K562 (cell line): ENCODE results near the gene CLASP1. TPM values are rescaled to one million over a fixed set of nuclear protein-coding genes. Genes with fewer than 3 reads are reported as not detected.

Experiments
- ATAC-seq: fragments of 200-7000 bp; cut with Tn5 transposase; 3 replicates; pipeline ENCODE4 v1.9.1; 2020; ENCODE audit warnings: moderate library complexity
- BruUV-seq: library from RNA; stranded (reverse); fragments of 400-500 nt; replicated peaks from 2 replicates; lab custom pipeline; 2021; lab: Mats Ljungman, UMichigan
- CTCF ChIA-PET: fragments of 300-600 bp; formaldehyde crosslinking; extraction: SDS; loops from one replicate; lab custom pipeline; 2021; ENCODE audit warnings: low intra/inter-chr PET ratio; lab: Yijun Ruan, JAX
- POLR2A ChIA-PET: fragments of 300-600, 350-650 bp; sonication (Branson Sonifier 250); formaldehyde crosslinking; extraction: SDS; loops from one replicate; lab custom pipeline; 2021; ENCODE audit warnings: antibody characterized with exemption, inconsistent platforms; lab: Yijun Ruan, JAX
- DNase-seq, 4 experiments: peaks; one replicate each; pipeline versions ENCODE4 v3.0.0 to v3.0.0-alpha.2; 2011 to 2018; ENCODE audit warnings: low spot score in 3 of 4, mixed read lengths in 3 of 4; ENCODE audit errors: extremely low read depth in 1 of 4
- FAIRE-seq: peaks from 2 replicates; lab custom pipeline; 2011; peaks lifted over from hg19 to GRCh38; lab: Jason Lieb, UNC
- H2AFZ ChIP-seq: 2 replicates; pipeline ENCODE4 v1.6.0; 2011; ENCODE audit warnings: low read depth, low read length, control low read depth, inconsistent platforms
- H3K27ac ChIP-seq: fragments of 200-600 bp; 3 replicates; pipeline ENCODE4 v1.8.0; 2011; ENCODE audit warnings: low read depth, mild to moderate bottlenecking, control low read depth, inconsistent platforms, low read length, moderate library complexity, mixed read lengths; ENCODE audit errors: extremely low read depth
- H3K27me3 ChIP-seq, 2 experiments: fragments of 300-600 bp in 1 of 2; 2 replicates in 1 of 2; 3 replicates in 1 of 2; pipeline versions ENCODE4 v1.6.0 to v1.8.0; 2011; ENCODE audit warnings: inconsistent platforms in 2 of 2, low read length in 2 of 2, mild to moderate bottlenecking in 1 of 2, mixed read lengths in 1 of 2, moderate library complexity in 1 of 2; ENCODE audit not compliant: control insufficient read depth in 2 of 2, insufficient read depth in 2 of 2
- H3K36me3 ChIP-seq: fragments of 300-600 bp; 3 replicates; pipeline ENCODE4 v1.8.0; 2011; ENCODE audit warnings: mild to moderate bottlenecking, low read length, inconsistent platforms; ENCODE audit not compliant: control insufficient read depth, insufficient read depth
- H3K4me1 ChIP-seq, 2 experiments: fragments of 200-600 bp in 1 of 2; replicated peaks in 1 of 2; 2 replicates in 1 of 2; 3 replicates in 1 of 2; pipeline versions ENCODE4 v1.5.1 to v1.8.0; 2011; ENCODE audit warnings: inconsistent platforms in 2 of 2, low read length in 2 of 2, mild to moderate bottlenecking in 1 of 2, mixed read lengths in 1 of 2, moderate library complexity in 1 of 2; ENCODE audit not compliant: control insufficient read depth in 2 of 2, insufficient read depth in 2 of 2
- H3K4me2 ChIP-seq: 2 replicates; pipeline ENCODE4 v1.6.1; 2011; ENCODE audit warnings: low read length, control low read depth, inconsistent platforms, mixed read lengths; ENCODE audit not compliant: insufficient read depth
- H3K4me3 ChIP-seq: fragments of 200-600 bp; sonication (generic), shearing (Covaris generic); 2 replicates; pipeline ENCODE4 v1.5.1; 2016; ENCODE audit warnings: control low read depth, inconsistent platforms
- H3K79me2 ChIP-seq: fragments of 200-600 bp; 3 replicates; pipeline ENCODE4 v1.8.0; 2011; ENCODE audit warnings: low read length, inconsistent platforms; ENCODE audit not compliant: control insufficient read depth, insufficient read depth
- H3K9ac ChIP-seq, 2 experiments: 2 replicates each; pipeline versions ENCODE4 v1.6.0 to v1.6.1; 2011; ENCODE audit warnings: low read depth in 2 of 2, low read length in 2 of 2, control low read depth in 1 of 2, inconsistent platforms in 1 of 2, mild to moderate bottlenecking in 1 of 2, mixed read lengths in 1 of 2; ENCODE audit not compliant: insufficient read depth in 1 of 2
- H3K9me1 ChIP-seq: one replicate; pipeline ENCODE4 v1.6.0; 2011; ENCODE audit warnings: inconsistent platforms, mild to moderate bottlenecking, low read length, moderate library complexity; ENCODE audit not compliant: control insufficient read depth, insufficient read depth
- H3K9me3 ChIP-seq: replicated peaks from 2 replicates; pipeline ENCODE4 v1.5.1; 2011; ENCODE audit warnings: low read depth, low read length, inconsistent platforms; ENCODE audit not compliant: control insufficient read depth, insufficient read depth
- H4K20me1 ChIP-seq: replicated peaks from 2 replicates; pipeline ENCODE4 v1.6.1; 2011; ENCODE audit warnings: low read length, inconsistent platforms, mixed read lengths; ENCODE audit not compliant: control insufficient read depth, insufficient read depth
- BCOR ChIP-seq: fragments of 450-650 bp; IDR thresholded peaks from 2 replicates; pipeline ENCODE4 v1.6.1; 2016
- FOXP1 ChIP-seq: sonication (generic); formaldehyde crosslinking; IDR thresholded peaks from 2 replicates; pipeline ENCODE4 v1.8.0; 2022; ENCODE audit warnings: mild to moderate bottlenecking, missing genetic modification reagents
- HOMEZ ChIP-seq: fragments of 250-450 bp; sonication (Bioruptor Pico); IDR thresholded peaks from 2 replicates; pipeline ENCODE4 v1.4.0; 2020; ENCODE audit warnings: mild to moderate bottlenecking, moderate library complexity
- MCM7 ChIP-seq, 2 experiments: fragments of 450-650 bp; IDR thresholded peaks; 2 replicates each; pipeline ENCODE4 v1.6.1; 2016 to 2018
- NELFE ChIP-seq: IDR thresholded peaks from 2 replicates; pipeline ENCODE4 v1.6.1; 2011; ENCODE audit warnings: mild to moderate bottlenecking; ENCODE audit not compliant: insufficient read depth, insufficient read length
- TAF7 ChIP-seq: fragments of 450-650 bp; IDR thresholded peaks from 2 replicates; pipeline ENCODE4 v1.6.1; 2016; ENCODE audit warnings: missing genetic modification characterization, missing compliant biosample characterization
- ZC3H8 ChIP-seq: fragments of 450-650 bp; IDR thresholded peaks from 2 replicates; pipeline ENCODE4 v1.6.1; 2017
- ZNF133 ChIP-seq: fragments of 250-450 bp; sonication (Bioruptor Pico); IDR thresholded peaks from 2 replicates; pipeline ENCODE4 v1.4.0; 2020; ENCODE audit warnings: mild to moderate bottlenecking
- ZNF146 ChIP-seq: IDR thresholded peaks from one replicate; pipeline ENCODE4 v1.6.1; 2018; ENCODE audit warnings: missing compliant biosample characterization; ENCODE audit not compliant: unreplicated experiment
- ZNF561 ChIP-seq: fragments of 450-650 bp; formaldehyde crosslinking; conservative IDR thresholded peaks from 2 replicates; pipeline ENCODE4 v1.4.0; 2020; ENCODE audit warnings: mild to moderate bottlenecking, moderate library complexity
- ZNF77 ChIP-seq: fragments of 250-450 bp; sonication (Bioruptor Pico); IDR thresholded peaks from 2 replicates; pipeline ENCODE4 v1.5.0; 2020
- WGBS: fragments of 100-300 bp; shearing (Covaris generic); methylation state at CpG from one replicate; pipeline ENCODE4 v1.1.6; 2016; ENCODE audit warnings: low coverage, mixed read lengths; ENCODE audit not compliant: insufficient coverage; ENCODE audit errors: missing lambda C conversion rate; 5-methylcytosine and 5-hydroxymethylcytosine counted together
- in situ Hi-C: fragments of 300-500 bp; cut with MboI; formaldehyde crosslinking; loops from 4 replicates; pipeline ENCODE4 v1.15.0; 2018; ENCODE audit warnings: inconsistent platforms, mixed read lengths
- intact Hi-C: fragments of 100-400 bp; cut with micrococcal nuclease; formaldehyde crosslinking; loops from 2 replicates; pipeline ENCODE4 v1.14.2; 2022
- polyA plus RNA-seq, 8 experiments: library from polyadenylated mRNA; depleted of rRNA in 4 of 8; stranded (reverse) in 5 of 8; unstranded in 3 of 8; fragments of >200 nt; fragmentation: Nextera tagmentation in 2 of 8; fragmentation: Illumina TruSeq in 1 of 8; extraction: Ambion mirVana in 2 of 8; extraction: Trizol in 1 of 8; gene quantifications; 2 replicates each; pipeline versions ENCODE4 v1.2.1 to v1.2.3, GENCODE V29; 2011 to 2014; ENCODE audit warnings: inconsistent platforms in 1 of 8, missing spikeins in 1 of 8
- total RNA-seq, 7 experiments: library from RNA; depleted of rRNA in 6 of 7; stranded (reverse); fragments of >200 nt in 6 of 7; fragmentation: Illumina TruSeq in 2 of 7; extraction: Trizol in 2 of 7; gene quantifications; 2 replicates each; pipeline versions ENCODE4 v1.2.1 to v1.2.3, GENCODE V29; 2011 to 2021; ENCODE audit warnings: low replicate concordance in 1 of 7
- TF ChIP-seq, protein P1 (sequence below): fragments of 450-650 bp; IDR thresholded peaks from 2 replicates; pipeline ENCODE4 v1.6.1; 2016; ENCODE audit warnings: mild to moderate bottlenecking
- TF ChIP-seq, protein P2 (sequence below): fragments of 250-450 bp; sonication (Bioruptor Pico); IDR thresholded peaks from 2 replicates; pipeline ENCODE4 v1.4.0; 2020; ENCODE audit warnings: mild to moderate bottlenecking

Gene CLASP1
- total and polyA plus RNA-seq, 9 of the 15 experiments (the other 6 are each of a cell fraction or from before 2014, with no cell fraction given) = 1.7 to 40.3 (median 20.7) TPM

GRCh38 chr2:121365061-121365460 lies 284.2 kb downstream of the CLASP1 start:
- no peak overlapping the region for H3K4me3 ChIP-seq
- peaks cover 71% of the 10 kb centered on the region for H3K36me3 ChIP-seq
- no peaks in the 10 kb centered on the region for H3K9me3 ChIP-seq
- FAIRE-seq (no peak), DNase-seq (no peak), ATAC-seq (no peak)
- intact Hi-C loops = no loop called here
- in situ Hi-C loops = no loop called here
- no TSS peak for BruUV-seq
- H3K27ac ChIP-seq = no peak overlapping the region
- no peaks in the 10 kb centered on the region for H3K4me1 ChIP-seq
- H3K9me1 ChIP-seq = peaks cover 5% of the 10 kb centered on the region
- ChIA-PET POLR2A (interaction anchor here (0.7 kb wide), 1 partner anchor 264 kb away, joined by 3 read pairs; no protein-coding TSS in a partner anchor), CTCF (no interaction called here)
- WGBS = 96% methylated on average over 12 of the region's 14 CpGs
- no peak overlapping the region for H2AFZ ChIP-seq
- no peaks in the 10 kb centered on the region for H3K79me2 ChIP-seq
- no peaks in the 10 kb centered on the region; the same call in 1 of the 2 replicates for H4K20me1 ChIP-seq
- H3K27me3 ChIP-seq = no peaks in the 10 kb centered on the region
- H3K9ac ChIP-seq = no peak overlapping the region
- no peak overlapping the region for H3K4me2 ChIP-seq
- TF ChIP-seq BCOR = no peak
- TF ChIP-seq, protein P1, sequence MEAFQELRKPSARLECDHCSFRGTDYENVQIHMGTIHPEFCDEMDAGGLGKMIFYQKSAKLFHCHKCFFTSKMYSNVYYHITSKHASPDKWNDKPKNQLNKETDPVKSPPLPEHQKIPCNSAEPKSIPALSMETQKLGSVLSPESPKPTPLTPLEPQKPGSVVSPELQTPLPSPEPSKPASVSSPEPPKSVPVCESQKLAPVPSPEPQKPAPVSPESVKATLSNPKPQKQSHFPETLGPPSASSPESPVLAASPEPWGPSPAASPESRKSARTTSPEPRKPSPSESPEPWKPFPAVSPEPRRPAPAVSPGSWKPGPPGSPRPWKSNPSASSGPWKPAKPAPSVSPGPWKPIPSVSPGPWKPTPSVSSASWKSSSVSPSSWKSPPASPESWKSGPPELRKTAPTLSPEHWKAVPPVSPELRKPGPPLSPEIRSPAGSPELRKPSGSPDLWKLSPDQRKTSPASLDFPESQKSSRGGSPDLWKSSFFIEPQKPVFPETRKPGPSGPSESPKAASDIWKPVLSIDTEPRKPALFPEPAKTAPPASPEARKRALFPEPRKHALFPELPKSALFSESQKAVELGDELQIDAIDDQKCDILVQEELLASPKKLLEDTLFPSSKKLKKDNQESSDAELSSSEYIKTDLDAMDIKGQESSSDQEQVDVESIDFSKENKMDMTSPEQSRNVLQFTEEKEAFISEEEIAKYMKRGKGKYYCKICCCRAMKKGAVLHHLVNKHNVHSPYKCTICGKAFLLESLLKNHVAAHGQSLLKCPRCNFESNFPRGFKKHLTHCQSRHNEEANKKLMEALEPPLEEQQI = no peak
- TF ChIP-seq ZC3H8 = no peak
- TF ChIP-seq ZNF77 (CRISPR knock-in tag) = no peak
- TF ChIP-seq FOXP1 (CRISPR knock-in tag) = no peak
- TF ChIP-seq, protein P2, sequence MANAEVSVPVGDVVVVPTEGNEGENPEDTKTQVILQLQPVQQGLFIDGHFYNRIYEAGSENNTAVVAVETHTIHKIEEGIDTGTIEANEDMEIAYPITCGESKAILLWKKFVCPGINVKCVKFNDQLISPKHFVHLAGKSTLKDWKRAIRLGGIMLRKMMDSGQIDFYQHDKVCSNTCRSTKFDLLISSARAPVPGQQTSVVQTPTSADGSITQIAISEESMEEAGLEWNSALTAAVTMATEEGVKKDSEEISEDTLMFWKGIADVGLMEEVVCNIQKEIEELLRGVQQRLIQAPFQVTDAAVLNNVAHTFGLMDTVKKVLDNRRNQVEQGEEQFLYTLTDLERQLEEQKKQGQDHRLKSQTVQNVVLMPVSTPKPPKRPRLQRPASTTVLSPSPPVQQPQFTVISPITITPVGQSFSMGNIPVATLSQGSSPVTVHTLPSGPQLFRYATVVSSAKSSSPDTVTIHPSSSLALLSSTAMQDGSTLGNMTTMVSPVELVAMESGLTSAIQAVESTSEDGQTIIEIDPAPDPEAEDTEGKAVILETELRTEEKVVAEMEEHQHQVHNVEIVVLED (CRISPR knock-in tag) = no peak
- no peak for TF ChIP-seq TAF7 (tag)
- no peak for TF ChIP-seq ZNF133 (CRISPR knock-in tag)
- TF ChIP-seq MCM7 (IDR thresholded peaks at IDR 0.05) = no peak
- TF ChIP-seq HOMEZ = no peak
- no peak for TF ChIP-seq NELFE
- TF ChIP-seq ZNF146 (CRISPR knock-in tag) = no peak
- TF ChIP-seq ZNF561 (CRISPR knock-in tag) = no peak
